Measurements from ENCODE around the gene DCAF11. TPM values are rescaled to one million over a fixed set of nuclear protein-coding genes. Genes with fewer than 3 reads are reported as not detected.

Gene DCAF11
- total and polyA plus RNA-seq, 2 donors (not counting 1 experiment from before 2014, with no cell fraction given) = 64.5 to 96.3 TPM

DNA sequence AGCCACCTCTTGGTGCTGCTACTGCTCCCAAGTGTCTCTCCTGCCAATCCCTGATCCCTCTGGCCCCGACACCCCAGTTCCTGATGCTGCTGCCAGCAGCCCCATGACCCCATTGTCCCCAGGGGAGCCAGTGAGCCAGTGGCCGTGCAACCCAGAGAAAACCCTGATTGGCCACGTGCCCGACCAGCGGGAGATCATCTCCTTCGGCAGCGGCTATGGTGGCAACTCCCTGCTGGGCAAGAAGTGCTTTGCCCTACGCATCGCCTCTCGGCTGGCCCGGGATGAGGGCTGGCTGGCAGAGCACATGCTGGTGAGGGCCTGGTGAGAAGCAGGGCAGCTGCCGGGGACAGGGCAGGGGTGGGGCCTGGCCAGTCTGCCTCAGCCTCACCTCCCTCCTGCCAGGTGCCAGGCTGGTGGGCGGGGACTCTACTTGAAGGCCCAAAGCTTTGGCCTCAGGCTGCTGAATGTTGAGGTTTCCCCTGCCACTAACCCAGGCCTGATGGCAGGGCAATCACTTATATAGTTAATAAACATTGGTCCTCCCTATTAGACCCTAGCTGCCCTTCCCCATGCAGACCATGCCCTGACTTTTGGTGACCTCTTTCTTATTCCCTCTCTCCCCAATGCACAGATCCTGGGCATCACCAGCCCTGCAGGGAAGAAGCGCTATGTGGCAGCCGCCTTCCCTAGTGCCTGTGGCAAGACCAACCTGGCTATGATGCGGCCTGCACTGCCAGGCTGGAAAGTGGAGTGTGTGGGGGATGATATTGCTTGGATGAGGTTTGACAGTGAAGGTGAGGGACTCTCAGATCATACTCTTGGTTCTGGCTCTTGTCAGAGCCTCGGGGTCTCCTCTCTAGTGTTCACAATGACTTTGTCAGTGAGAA is 15.4 kb upstream of the DCAF11 start:
- Histone ChIP-seq H3K9me3 (ENCODE audit: control extremely low read depth in 1 of 3, control insufficient read depth in 2 of 3, insufficient read depth in 1 of 3, low read length in 2 of 3) (no peaks in the 10 kb centered on the region), H2AFZ (ENCODE audit: insufficient read depth, low read depth, low read length, poor library complexity, severe bottlenecking) (no peak overlapping the region), H3K27ac (ENCODE audit: low read length in 2 of 2) (no peak overlapping the region), H3K79me2 (ENCODE audit: control insufficient read depth, insufficient read depth, low read length) (peaks cover 44% of the 10 kb centered on the region), H3K9ac (ENCODE audit: low read length) (no peak overlapping the region), H3K36me3 (replicated peaks in 1 of 2; ENCODE audit: control extremely low read depth in 1 of 2, control insufficient read depth in 1 of 2, extremely low read depth in 1 of 2, insufficient read depth in 2 of 2, low read length in 1 of 2) (peaks cover 2 to 63% of the 10 kb centered on the region in 2 experiments), H3K27me3 (replicated peaks in 1 of 4; ENCODE audit: control extremely low read depth in 1 of 4, control insufficient read depth in 3 of 4, insufficient read depth in 4 of 4, low read length in 3 of 4) (no peaks in the 10 kb centered on the region), H3K4me3 (ENCODE audit: control extremely low read depth in 1 of 5, extremely low read depth in 1 of 5, insufficient read depth in 1 of 5, low read depth in 2 of 5, low read length in 4 of 5) (no peak overlapping the region), H3K4me2 (replicated peaks; ENCODE audit: low read depth, low read length, poor library complexity, severe bottlenecking) (no peak overlapping the region), H3K4me1 (ENCODE audit: control insufficient read depth in 2 of 2, insufficient read depth in 2 of 2, low read length in 2 of 2) (peaks cover 5 to 19% of the 10 kb centered on the region in 2 donors), H4K20me1 (ENCODE audit: control insufficient read depth, insufficient read depth, low read length, poor library complexity, severe bottlenecking) (peaks cover 7% of the 10 kb centered on the region)
- H3K27ac Mint-ChIP-seq = no peak overlapping the region
- DNase-seq (no peak), ATAC-seq (ENCODE audit: low read depth) (no peak)
- H3K4me3 Mint-ChIP-seq = no peak overlapping the region
- H3K9me3 Mint-ChIP-seq (ENCODE audit: insufficient read depth) = no peaks in the 10 kb centered on the region
- intact Hi-C loops (cut with micrococcal nuclease) = no loop called here
- POLR2A ChIA-PET = no interaction called here
- TF ChIP-seq EZH2 (IDR thresholded peaks at IDR 0.05; ENCODE audit: borderline replicate concordance, insufficient read depth, low read depth, low read length, poor library complexity, severe bottlenecking) = no peak
- peaks cover 18% of the 10 kb centered on the region for H3K4me1 Mint-ChIP-seq
- WGBS (ENCODE audit: insufficient coverage) = 97% methylated on average over 16 of the region's 17 CpGs
- CTCF ChIA-PET = interaction anchor here (1.4 to 12.1 kb wide), 3 partner anchors 6 to 9 kb away, joined by 5 to 292 read pairs (median 292); partner anchors contain the start of gene PCK2
- no peaks in the 10 kb centered on the region for H3K27me3 Mint-ChIP-seq

DNA sequence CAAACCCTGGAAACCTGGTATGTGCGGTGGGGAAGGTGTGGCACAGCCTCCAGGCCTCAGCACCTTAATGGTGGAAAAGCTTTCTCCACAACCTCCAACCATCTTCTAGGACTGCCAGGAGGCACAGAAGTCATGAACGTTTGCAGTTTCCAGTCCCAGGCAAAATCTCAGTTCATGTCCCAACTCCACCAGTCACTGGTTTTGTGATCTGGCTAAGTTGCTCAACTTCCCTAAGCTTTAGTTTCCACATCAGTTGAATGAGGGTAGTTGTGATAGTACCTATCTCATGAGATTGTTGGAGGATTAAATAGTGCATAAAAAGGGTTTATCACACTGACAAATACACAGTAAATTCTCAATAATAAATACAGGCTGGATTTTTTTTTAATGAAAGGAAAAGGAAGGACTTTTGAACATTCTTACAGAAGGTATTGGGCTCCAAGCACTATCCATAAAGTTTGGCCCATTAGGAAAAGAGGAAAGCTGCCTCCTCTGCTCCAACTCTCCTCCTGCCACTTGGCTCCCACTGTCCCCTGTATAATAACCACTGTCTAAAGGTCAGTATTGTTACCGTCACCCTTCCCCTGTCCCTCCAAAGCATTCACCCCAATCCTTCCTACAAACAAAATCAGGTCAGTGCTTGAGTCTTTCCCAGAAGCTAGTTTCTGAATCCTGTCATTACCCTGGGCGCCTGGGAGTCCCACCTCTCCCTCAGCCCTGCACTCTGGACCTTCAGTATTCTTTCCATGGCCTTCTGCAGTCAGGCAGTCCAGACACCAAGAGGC is 14.2 kb upstream of the DCAF11 start:
- H3K4me1 Mint-ChIP-seq = peaks cover 13% of the 10 kb centered on the region
- ChIA-PET POLR2A (no interaction called here), CTCF (interaction anchor here (1.2 to 11.7 kb wide), 4 partner anchors 7 to 42 kb away, joined by 4 to 292 read pairs (median 6); partner anchors contain the start of gene PCK2)
- no peaks in the 10 kb centered on the region for H3K27me3 Mint-ChIP-seq
- DNase-seq (no peak), ATAC-seq (ENCODE audit: low read depth) (no peak)
- H3K9ac ChIP-seq (ENCODE audit: low read length) = no peak overlapping the region
- no peak overlapping the region for H2AFZ ChIP-seq (ENCODE audit: insufficient read depth, low read depth, low read length, poor library complexity, severe bottlenecking)
- H3K36me3 ChIP-seq (replicated peaks in 1 of 2; ENCODE audit: control extremely low read depth in 1 of 2, control insufficient read depth in 1 of 2, extremely low read depth in 1 of 2, insufficient read depth in 2 of 2, low read length in 1 of 2) = peaks cover 2 to 69% of the 10 kb centered on the region in 2 experiments
- H3K27ac ChIP-seq (ENCODE audit: low read length in 2 of 2) = no peak overlapping the region
- H3K4me3 Mint-ChIP-seq = no peak overlapping the region
- H3K4me1 ChIP-seq (ENCODE audit: control insufficient read depth in 2 of 2, insufficient read depth in 2 of 2, low read length in 2 of 2) = peaks cover 5 to 13% of the 10 kb centered on the region in 2 donors
- peaks cover 7% of the 10 kb centered on the region for H4K20me1 ChIP-seq (ENCODE audit: control insufficient read depth, insufficient read depth, low read length, poor library complexity, severe bottlenecking)
- H3K9me3 ChIP-seq (ENCODE audit: control extremely low read depth in 1 of 3, control insufficient read depth in 2 of 3, insufficient read depth in 1 of 3, low read length in 2 of 3) = no peaks in the 10 kb centered on the region
- no peak overlapping the region for H3K4me3 ChIP-seq (ENCODE audit: control extremely low read depth in 1 of 5, extremely low read depth in 1 of 5, insufficient read depth in 1 of 5, low read depth in 2 of 5, low read length in 4 of 5)
- H3K79me2 ChIP-seq (ENCODE audit: control insufficient read depth, insufficient read depth, low read length) = peaks cover 34% of the 10 kb centered on the region
- intact Hi-C loops (cut with micrococcal nuclease) = loop anchor here (10.0 kb wide), 1 partner anchor 116 kb away; the partner anchor contains the start of gene DHRS4L2
- H3K4me2 ChIP-seq (replicated peaks; ENCODE audit: low read depth, low read length, poor library complexity, severe bottlenecking) = no peak overlapping the region
- TF ChIP-seq, protein P1, sequence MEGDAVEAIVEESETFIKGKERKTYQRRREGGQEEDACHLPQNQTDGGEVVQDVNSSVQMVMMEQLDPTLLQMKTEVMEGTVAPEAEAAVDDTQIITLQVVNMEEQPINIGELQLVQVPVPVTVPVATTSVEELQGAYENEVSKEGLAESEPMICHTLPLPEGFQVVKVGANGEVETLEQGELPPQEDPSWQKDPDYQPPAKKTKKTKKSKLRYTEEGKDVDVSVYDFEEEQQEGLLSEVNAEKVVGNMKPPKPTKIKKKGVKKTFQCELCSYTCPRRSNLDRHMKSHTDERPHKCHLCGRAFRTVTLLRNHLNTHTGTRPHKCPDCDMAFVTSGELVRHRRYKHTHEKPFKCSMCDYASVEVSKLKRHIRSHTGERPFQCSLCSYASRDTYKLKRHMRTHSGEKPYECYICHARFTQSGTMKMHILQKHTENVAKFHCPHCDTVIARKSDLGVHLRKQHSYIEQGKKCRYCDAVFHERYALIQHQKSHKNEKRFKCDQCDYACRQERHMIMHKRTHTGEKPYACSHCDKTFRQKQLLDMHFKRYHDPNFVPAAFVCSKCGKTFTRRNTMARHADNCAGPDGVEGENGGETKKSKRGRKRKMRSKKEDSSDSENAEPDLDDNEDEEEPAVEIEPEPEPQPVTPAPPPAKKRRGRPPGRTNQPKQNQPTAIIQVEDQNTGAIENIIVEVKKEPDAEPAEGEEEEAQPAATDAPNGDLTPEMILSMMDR (IDR thresholded peaks at IDR 0.05) = no peak
- TF ChIP-seq EZH2 (IDR thresholded peaks at IDR 0.05; ENCODE audit: borderline replicate concordance, insufficient read depth, low read depth, low read length, poor library complexity, severe bottlenecking) = no peak
- H3K27ac Mint-ChIP-seq = peak overlapping the region; percentile 50
- no peaks in the 10 kb centered on the region for H3K9me3 Mint-ChIP-seq (ENCODE audit: insufficient read depth)
- H3K27me3 ChIP-seq (replicated peaks in 1 of 4; ENCODE audit: control extremely low read depth in 1 of 4, control insufficient read depth in 3 of 4, insufficient read depth in 4 of 4, low read length in 3 of 4) = no peaks in the 10 kb centered on the region
- 100% methylated on average over 3 of the region's 4 CpGs for WGBS (ENCODE audit: insufficient coverage)
